Measurements from ENCODE around the gene CDKN1B.

CDKN1B gene

GRCh38 chr12:12701457-12701856 lies 15.7 kb upstream of the CDKN1B start:
- DNase-seq = no peak

- DNase-seq = peak; percentile 71 to 89 (median 80)
Observed at GRCh38 chr12:12704593-12705230, 12.5 kb upstream of the CDKN1B start.

- DNase-seq = no peak
Observed at GRCh38 chr12:12705838-12706520, 11.2 kb upstream of the CDKN1B start.

GRCh38 chr12:12713932-12714275 lies 3.3 kb upstream of the CDKN1B start:
- DNase-seq = no peak

GRCh38 chr12:12714276-12715021 lies 2.7 kb upstream of the CDKN1B start:
- peak in 2 of 4 experiments; percentile 35 to 48 for DNase-seq

GRCh38 chr12:12715128-12715458 lies 2.1 kb upstream of the CDKN1B start:
- no peak for DNase-seq

- DNase-seq = peak in 1 of 4 experiments; percentile 18
Observed at GRCh38 chr12:12715459-12716150, 1.6 kb upstream of the CDKN1B start.

- peak in 1 of 4 experiments; percentile 16 for DNase-seq
Observed at GRCh38 chr12:12716151-12716792, 896 bp upstream of the CDKN1B start.

GRCh38 chr12:12717586-12718380 lies 615 bp downstream of the CDKN1B start:
- peak; percentile 67 to 76 (median 70) for DNase-seq

GRCh38 chr12:12718381-12718759 lies 1.2 kb downstream of the CDKN1B start:
- DNase-seq = peak; percentile 31 to 58 (median 49)

- peak in 3 of 4 experiments; percentile 32 to 51 (median 41) for DNase-seq
Observed at GRCh38 chr12:12718853-12719252, 1.7 kb downstream of the CDKN1B start.

GRCh38 chr12:12719496-12719895 lies 2.3 kb downstream of the CDKN1B start:
- peak; percentile 75 to 93 (median 86) for DNase-seq

- DNase-seq = no peak
Observed at GRCh38 chr12:12720052-12720451, 2.9 kb downstream of the CDKN1B start.

GRCh38 chr12:12720672-12721161 lies 3.5 kb downstream of the CDKN1B start:
- DNase-seq = no peak

- no peak for DNase-seq
Observed at GRCh38 chr12:12721176-12721751, 4.1 kb downstream of the CDKN1B start.

- DNase-seq = no peak
Observed at GRCh38 chr12:12721814-12722434, 4.8 kb downstream of the CDKN1B start.

- DNase-seq = peak in 2 of 4 experiments; percentile 56 to 63
Observed at GRCh38 chr12:12722435-12723148, 5.4 kb downstream of the CDKN1B start.

- DNase-seq = no peak
Observed at GRCh38 chr12:12723149-12723680, 6.0 kb downstream of the CDKN1B start.

- DNase-seq = peak in 3 of 4 experiments; percentile 26 to 62 (median 42)
Observed at GRCh38 chr12:12723681-12724420, 6.7 kb downstream of the CDKN1B start.
